Fibroblast of upper back skin (primary cell): ENCODE measurements around the gene YWHAQ.

ENCODE experiments used
- DNase-seq: peaks from one replicate; pipeline ENCODE4 v3.0.0-alpha.2; 2013

The YWHAQ gene

GRCh38 chr2:9547262-9547991 is 83.4 kb downstream of the YWHAQ start:
- DNase-seq: peak; percentile 41

GRCh38 chr2:9545502-9545901 is 85.3 kb downstream of the YWHAQ start:
- no peak for DNase-seq

- DNase-seq: no peak
Observed at GRCh38 chr2:9543557-9543956, 87.2 kb downstream of the YWHAQ start.

- DNase-seq: no peak
Observed at GRCh38 chr2:9539531-9539930, 91.3 kb downstream of the YWHAQ start.

- DNase-seq: peak; percentile 87
Observed at GRCh38 chr2:9538000-9538507, 92.7 kb downstream of the YWHAQ start.

- DNase-seq: no peak
Observed at GRCh38 chr2:9536504-9536903, 94.3 kb downstream of the YWHAQ start.

GRCh38 chr2:9535177-9535576 is 95.6 kb downstream of the YWHAQ start:
- no peak for DNase-seq
